Measurements from ENCODE around the gene LEF1.

Gene LEF1

GRCh38 chr4:108170631-108171338 is 2.1 kb upstream of the LEF1 start:
- TF ChIP-seq POLR2A (IDR thresholded peaks at IDR 0.05; ENCODE audit: extremely low read depth, insufficient read length) = no peak
- TF ChIP-seq, protein P1, sequence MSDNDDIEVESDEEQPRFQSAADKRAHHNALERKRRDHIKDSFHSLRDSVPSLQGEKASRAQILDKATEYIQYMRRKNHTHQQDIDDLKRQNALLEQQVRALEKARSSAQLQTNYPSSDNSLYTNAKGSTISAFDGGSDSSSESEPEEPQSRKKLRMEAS (IDR thresholded peaks at IDR 0.05; ENCODE audit: low read depth, low read length) = no peak
- TF ChIP-seq MYC (IDR thresholded peaks at IDR 0.05; ENCODE audit: low read depth, low read length) = no peak
- TF ChIP-seq, protein P2, sequence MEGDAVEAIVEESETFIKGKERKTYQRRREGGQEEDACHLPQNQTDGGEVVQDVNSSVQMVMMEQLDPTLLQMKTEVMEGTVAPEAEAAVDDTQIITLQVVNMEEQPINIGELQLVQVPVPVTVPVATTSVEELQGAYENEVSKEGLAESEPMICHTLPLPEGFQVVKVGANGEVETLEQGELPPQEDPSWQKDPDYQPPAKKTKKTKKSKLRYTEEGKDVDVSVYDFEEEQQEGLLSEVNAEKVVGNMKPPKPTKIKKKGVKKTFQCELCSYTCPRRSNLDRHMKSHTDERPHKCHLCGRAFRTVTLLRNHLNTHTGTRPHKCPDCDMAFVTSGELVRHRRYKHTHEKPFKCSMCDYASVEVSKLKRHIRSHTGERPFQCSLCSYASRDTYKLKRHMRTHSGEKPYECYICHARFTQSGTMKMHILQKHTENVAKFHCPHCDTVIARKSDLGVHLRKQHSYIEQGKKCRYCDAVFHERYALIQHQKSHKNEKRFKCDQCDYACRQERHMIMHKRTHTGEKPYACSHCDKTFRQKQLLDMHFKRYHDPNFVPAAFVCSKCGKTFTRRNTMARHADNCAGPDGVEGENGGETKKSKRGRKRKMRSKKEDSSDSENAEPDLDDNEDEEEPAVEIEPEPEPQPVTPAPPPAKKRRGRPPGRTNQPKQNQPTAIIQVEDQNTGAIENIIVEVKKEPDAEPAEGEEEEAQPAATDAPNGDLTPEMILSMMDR (IDR thresholded peaks at IDR 0.05; ENCODE audit: low read depth, low read length) = no peak
- H3K4me3 ChIP-seq (ENCODE audit: low read depth, low read length) = no peak overlapping the region
- no peak for DNase-seq (ENCODE audit: low read depth)

GRCh38 chr4:108169664-108170063 is 932 bp upstream of the LEF1 start:
- no peak for DNase-seq (ENCODE audit: low read depth)
- H3K4me3 ChIP-seq (ENCODE audit: low read depth, low read length) = no peak overlapping the region
- TF ChIP-seq, protein P2 (IDR thresholded peaks at IDR 0.05; ENCODE audit: low read depth, low read length) = no peak
- TF ChIP-seq POLR2A (IDR thresholded peaks at IDR 0.05; ENCODE audit: extremely low read depth, insufficient read length) = no peak
- TF ChIP-seq, protein P1 (IDR thresholded peaks at IDR 0.05; ENCODE audit: low read depth, low read length) = no peak
- TF ChIP-seq MYC (IDR thresholded peaks at IDR 0.05; ENCODE audit: low read depth, low read length) = no peak

DNA sequence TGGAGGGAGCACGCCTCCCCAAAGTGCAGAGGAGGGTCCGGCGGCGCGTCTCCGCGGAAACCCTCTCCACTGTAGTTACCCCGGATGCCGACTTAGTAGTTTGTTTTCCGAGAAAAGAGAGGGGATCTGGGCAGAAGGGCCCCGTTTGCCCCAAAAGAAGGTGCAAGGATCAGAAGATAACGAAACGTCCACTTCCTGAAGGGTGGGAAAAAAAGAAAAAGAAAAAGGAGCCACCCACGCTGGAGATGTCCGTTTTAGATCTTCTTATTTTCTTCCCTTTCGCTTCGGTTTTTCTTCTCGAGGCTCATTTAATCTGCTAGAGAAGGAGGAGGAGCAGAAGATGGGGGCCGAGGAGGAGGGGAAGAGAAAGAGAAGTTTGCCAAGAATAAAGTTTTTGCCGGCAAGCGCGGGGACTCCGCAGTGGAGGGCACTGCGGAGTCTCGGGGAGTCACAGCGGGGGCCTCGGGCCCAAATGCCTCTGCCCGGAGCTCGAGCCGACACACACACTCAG is 517 bp downstream of the LEF1 start:
- no peak for DNase-seq (ENCODE audit: low read depth)

GRCh38 chr4:108166441-108167315 is 2.1 kb downstream of the LEF1 start:
- no peak overlapping the region for H3K4me3 ChIP-seq (ENCODE audit: low read depth, low read length)
- TF ChIP-seq POLR2A (IDR thresholded peaks at IDR 0.05; ENCODE audit: extremely low read depth, insufficient read length) = no peak
- TF ChIP-seq MYC (IDR thresholded peaks at IDR 0.05; ENCODE audit: low read depth, low read length) = no peak
- TF ChIP-seq, protein P1 (IDR thresholded peaks at IDR 0.05; ENCODE audit: low read depth, low read length) = no peak
- TF ChIP-seq, protein P2 (IDR thresholded peaks at IDR 0.05; ENCODE audit: low read depth, low read length) = no peak
- no peak for DNase-seq (ENCODE audit: low read depth)

More for the DNA sequence above, 517 bp downstream of the LEF1 start:
- no peak overlapping the region for H3K4me3 ChIP-seq (ENCODE audit: low read depth, low read length)
- TF ChIP-seq MYC (IDR thresholded peaks at IDR 0.05; ENCODE audit: low read depth, low read length) = no peak
- no peak for TF ChIP-seq POLR2A (IDR thresholded peaks at IDR 0.05; ENCODE audit: extremely low read depth, insufficient read length)
- TF ChIP-seq, protein P2 (IDR thresholded peaks at IDR 0.05; ENCODE audit: low read depth, low read length) = no peak
- TF ChIP-seq, protein P1 (IDR thresholded peaks at IDR 0.05; ENCODE audit: low read depth, low read length) = no peak

DNA sequence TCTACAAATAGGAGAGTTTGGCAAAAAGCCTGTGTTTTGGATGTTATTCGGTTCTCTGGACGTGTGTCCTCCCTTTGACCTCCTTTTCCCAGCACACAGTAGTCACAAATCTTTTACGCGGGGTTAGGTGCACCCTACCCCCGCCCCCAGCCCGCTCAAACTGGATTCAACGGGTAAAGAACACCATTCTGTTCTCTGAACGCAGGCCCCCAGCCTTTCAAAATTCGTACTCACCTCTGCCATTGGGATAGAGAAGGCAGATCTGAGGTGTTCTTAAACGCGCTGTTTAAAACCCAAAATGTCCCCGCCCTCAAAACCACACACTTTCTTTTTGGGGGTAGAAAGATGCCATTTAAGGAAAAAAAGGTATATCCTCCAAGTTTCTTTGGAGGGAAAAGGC is 2.7 kb downstream of the LEF1 start:
- H3K4me3 ChIP-seq (ENCODE audit: low read depth, low read length) = no peak overlapping the region
- TF ChIP-seq MYC (IDR thresholded peaks at IDR 0.05; ENCODE audit: low read depth, low read length) (no peak), POLR2A (IDR thresholded peaks at IDR 0.05; ENCODE audit: extremely low read depth, insufficient read length) (no peak)
- TF ChIP-seq, protein P1 (IDR thresholded peaks at IDR 0.05; ENCODE audit: low read depth, low read length) = no peak
- TF ChIP-seq, protein P2 (IDR thresholded peaks at IDR 0.05; ENCODE audit: low read depth, low read length) = no peak
- DNase-seq (ENCODE audit: low read depth) = no peak

Measured in NB4 (cell line).